NOMO-1 treated with DMSO at 0.1 percent for 48 hours (cell line): ENCODE measurements around the gene NOX4.

Experiments used
- DNase-seq: peaks from one replicate; lab custom pipeline; 2025; ENCODE audit not compliant: unreplicated experiment; lab: John Stamatoyannopoulos, UW

NOX4 gene

GRCh38 chr11:89490981-89491690 is at the start of gene NOX4:
TSS of gene NOX4 (minus strand) at chr11:89491375. CDS start at chr11:89491246, 129 bp downstream.
- no peak for DNase-seq

- no peak for DNase-seq
Measured at GRCh38 chr11:89540826-89541225, 49.7 kb upstream of the NOX4 start.

- DNase-seq = no peak
Measured at GRCh38 chr11:89537936-89538335, 46.8 kb upstream of the NOX4 start.

- DNase-seq = no peak
Measured at GRCh38 chr11:89536926-89537325, 45.8 kb upstream of the NOX4 start.

GRCh38 chr11:89535221-89535620 is 44.0 kb upstream of the NOX4 start:
- no peak for DNase-seq

- no peak for DNase-seq
Measured at GRCh38 chr11:89529626-89530380, 38.6 kb upstream of the NOX4 start.

GRCh38 chr11:89521792-89522191 is 30.6 kb upstream of the NOX4 start:
- no peak for DNase-seq

- DNase-seq = no peak
Measured at GRCh38 chr11:89521294-89521693, 30.1 kb upstream of the NOX4 start.

GRCh38 chr11:89516496-89516895 is 25.3 kb upstream of the NOX4 start:
- no peak for DNase-seq

- DNase-seq = no peak
Measured at GRCh38 chr11:89508544-89508943, 17.4 kb upstream of the NOX4 start.

- DNase-seq = no peak
Measured at GRCh38 chr11:89504270-89504669, 13.1 kb upstream of the NOX4 start.

- no peak for DNase-seq
Measured at GRCh38 chr11:89503422-89503821, 12.2 kb upstream of the NOX4 start.

- no peak for DNase-seq
Measured at GRCh38 chr11:89502301-89502700, 11.1 kb upstream of the NOX4 start.

GRCh38 chr11:89500336-89500735 is 9.2 kb upstream of the NOX4 start:
- DNase-seq = no peak

- no peak for DNase-seq
Measured at GRCh38 chr11:89498845-89499448, 7.8 kb upstream of the NOX4 start.

GRCh38 chr11:89495951-89496350 is 4.8 kb upstream of the NOX4 start:
- DNase-seq = no peak

GRCh38 chr11:89493431-89493830 is 2.3 kb upstream of the NOX4 start:
- no peak for DNase-seq

GRCh38 chr11:89490602-89490980 is 584 bp downstream of the NOX4 start:
- DNase-seq = no peak

GRCh38 chr11:89489930-89490329 is 1.2 kb downstream of the NOX4 start:
- no peak for DNase-seq

- DNase-seq = no peak
Measured at GRCh38 chr11:89487016-89487415, 4.2 kb downstream of the NOX4 start.

GRCh38 chr11:89484896-89485295 is 6.3 kb downstream of the NOX4 start:
- no peak for DNase-seq

- no peak for DNase-seq
Measured at GRCh38 chr11:89477175-89477574, 14.0 kb downstream of the NOX4 start.
